BJ (cell line): ENCODE data around the gene COLEC12. TPM values are rescaled to one million over a fixed set of nuclear protein-coding genes. Genes with fewer than 3 reads are reported as not detected.

Experiments
- CTCF ChIA-PET: fragments of 350-600 bp; formaldehyde crosslinking; extraction: SDS; loops from one replicate; lab custom pipeline; 2021; ENCODE audit warnings: antibody characterized with exemption, inconsistent platforms; lab: Yijun Ruan, JAX
- POLR2A ChIA-PET: fragments of 300-600 bp; sonication (Branson Sonifier 250); formaldehyde crosslinking; extraction: SDS; loops from one replicate; lab custom pipeline; 2021; ENCODE audit warnings: antibody characterized with exemption; lab: Charles Lee
- DNase-seq: peaks from one replicate; pipeline ENCODE4 v3.0.0-alpha.2; 2011; ENCODE audit warnings: low read depth
- H3K27me3 ChIP-seq: 2 replicates; pipeline ENCODE4 v1.6.0; 2011; ENCODE audit warnings: low read length; ENCODE audit not compliant: control insufficient read depth, insufficient read depth
- H3K36me3 ChIP-seq: 2 replicates; pipeline ENCODE4 v1.5.1; 2011; ENCODE audit warnings: low read length; ENCODE audit not compliant: control insufficient read depth, insufficient read depth
- H3K4me3 ChIP-seq: 2 replicates; pipeline ENCODE4 v1.5.1; 2011; ENCODE audit warnings: low read depth, mild to moderate bottlenecking, control low read depth, low read length
- CTCF ChIP-seq: IDR thresholded peaks from 2 replicates; pipeline ENCODE4 v1.5.1; 2011; ENCODE audit warnings: low read depth, mild to moderate bottlenecking, control low read depth, inconsistent platforms, low read length, moderate library complexity; ENCODE audit not compliant: insufficient read depth
- polyA plus RNA-seq: library from polyadenylated mRNA; depleted of rRNA; stranded (reverse); fragments of >200 nt; gene quantifications from 2 replicates; pipeline ENCODE4 v1.2.3, GENCODE V29; 2011

Gene COLEC12
- polyA plus RNA-seq, 1 experiment, result 41.1 TPM

DNA sequence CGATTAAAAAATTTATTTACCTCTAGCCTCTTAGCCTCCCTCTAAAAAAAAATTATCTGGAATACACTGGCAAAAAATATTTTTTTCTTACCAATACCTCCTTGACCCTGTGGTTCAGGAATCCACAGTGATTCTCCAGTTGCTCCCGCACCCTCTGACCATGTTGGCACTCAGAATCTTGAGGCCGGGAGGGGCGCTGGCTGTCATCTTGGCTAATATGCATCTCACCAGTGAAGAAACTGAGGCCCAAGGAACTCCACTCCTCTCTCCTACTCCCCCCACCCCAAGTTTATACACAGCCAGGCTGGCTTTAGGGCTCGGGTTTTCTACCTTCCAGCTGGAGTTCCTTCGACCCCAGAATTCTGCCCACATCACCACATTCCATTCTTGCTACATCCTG, 134.8 kb downstream of the COLEC12 start:
- ChIA-PET POLR2A (no interaction called here), CTCF (interaction anchor here (0.7 to 1.0 kb wide), 2 partner anchors 9 to 25 kb away, joined by 3 to 4 read pairs; no protein-coding TSS in a partner anchor)
- no peaks in the 10 kb centered on the region for H3K36me3 ChIP-seq
- H3K4me3 ChIP-seq, result no peak overlapping the region
- DNase-seq, result no peak
- H3K27me3 ChIP-seq, result no peaks in the 10 kb centered on the region
- no peak for TF ChIP-seq CTCF

GRCh38 chr18:364256-364826, 136.2 kb downstream of the COLEC12 start:
- H3K36me3 ChIP-seq, result no peaks in the 10 kb centered on the region
- TF ChIP-seq CTCF, result no peak
- no peak overlapping the region for H3K4me3 ChIP-seq
- ChIA-PET CTCF (interaction anchor here (0.6 to 1.0 kb wide), 2 partner anchors 13 to 68 kb away, joined by 3 read pairs; no protein-coding TSS in a partner anchor), POLR2A (no interaction called here)
- no peaks in the 10 kb centered on the region for H3K27me3 ChIP-seq
- no peak for DNase-seq

GRCh38 chr18:363301-364085, 137.0 kb downstream of the COLEC12 start:
- Histone ChIP-seq H3K4me3 (no peak overlapping the region), H3K36me3 (no peaks in the 10 kb centered on the region), H3K27me3 (no peaks in the 10 kb centered on the region)
- CTCF ChIA-PET, result interaction anchor here (1.0 kb wide), 1 partner anchor 12 kb away, joined by 3 read pairs; no protein-coding TSS in a partner anchor
- peak; percentile 57 for DNase-seq
- no peak for TF ChIP-seq CTCF
- POLR2A ChIA-PET, result no interaction called here

GRCh38 chr18:362311-363290, 137.9 kb downstream of the COLEC12 start:
- no peak overlapping the region for H3K4me3 ChIP-seq
- no peak for TF ChIP-seq CTCF
- CTCF ChIA-PET, result interaction anchor here (1.0 to 1.9 kb wide), 3 partner anchors 11 to 253 kb away, joined by 3 to 8 read pairs (median 3); no protein-coding TSS in a partner anchor
- POLR2A ChIA-PET, result no interaction called here
- no peak for DNase-seq
- no peaks in the 10 kb centered on the region for H3K27me3 ChIP-seq
- H3K36me3 ChIP-seq, result no peaks in the 10 kb centered on the region
